HepG2 (cell line): ENCODE results near the gene DOCK1. TPM values are rescaled to one million over a fixed set of nuclear protein-coding genes. Genes with fewer than 3 reads are reported as not detected.

Experiments used
- ATAC-seq: fragments of 200-7000 bp; cut with Tn5 transposase; 3 replicates; pipeline ENCODE4 v1.9.1; 2020; ENCODE audit warnings: mild to moderate bottlenecking, moderate library complexity
- BruUV-seq: library from RNA; stranded (reverse); fragments of 400-500 nt; replicated peaks from 2 replicates; lab custom pipeline; 2021; lab: Mats Ljungman, UMichigan
- CTCF ChIA-PET: fragments of 300-600 bp; formaldehyde crosslinking; extraction: SDS; loops from one replicate; lab custom pipeline; 2021; ENCODE audit warnings: low total read pairs, inconsistent platforms, low intra/inter-chr PET ratio; lab: Yijun Ruan, JAX
- POLR2A ChIA-PET: fragments of 350-600 bp; sonication (Branson Sonifier 250); formaldehyde crosslinking; loops from one replicate; lab custom pipeline; 2020; ENCODE audit warnings: antibody characterized with exemption, inconsistent platforms; lab: Yijun Ruan, JAX
- DNase-seq: peaks from one replicate; pipeline ENCODE4 v3.0.0-alpha.2; 2015; ENCODE audit warnings: low spot score
- FAIRE-seq: peaks from 3 replicates; lab custom pipeline; 2011; peaks lifted over from hg19 to GRCh38; lab: Jason Lieb, UNC
- H2AFZ ChIP-seq: one replicate; pipeline ENCODE4 v1.6.1; 2011; ENCODE audit warnings: low read length, inconsistent platforms
- H3K27ac ChIP-seq: fragments of 300-600 bp; 3 replicates; pipeline ENCODE4 v1.8.0; 2011; ENCODE audit warnings: mixed run types, mild to moderate bottlenecking, mixed read lengths, low read length, inconsistent platforms; ENCODE audit not compliant: insufficient read depth; ENCODE audit errors: extremely low read length
- H3K27me3 ChIP-seq, 2 experiments: fragments of 200-600 bp in 1 of 2; 2 replicates in 1 of 2; 3 replicates in 1 of 2; pipeline versions ENCODE4 v1.6.0 to v1.8.0; 2011; ENCODE audit warnings: low read length in 2 of 2, mild to moderate bottlenecking in 2 of 2, moderate library complexity in 2 of 2, inconsistent platforms in 1 of 2; ENCODE audit not compliant: insufficient read depth in 2 of 2, control insufficient read depth in 1 of 2
- H3K36me3 ChIP-seq, 2 experiments: fragments of 200-600 bp in 1 of 2; replicated peaks in 1 of 2; 2 replicates in 1 of 2; 3 replicates in 1 of 2; pipeline versions ENCODE4 v1.5.1 to v1.8.0; 2011; ENCODE audit warnings: low read length in 2 of 2, inconsistent platforms in 1 of 2; ENCODE audit not compliant: insufficient read depth in 2 of 2, control insufficient read depth in 1 of 2
- H3K4me1 ChIP-seq: 2 replicates; pipeline ENCODE4 v1.5.1; 2012; ENCODE audit warnings: low read length, inconsistent platforms; ENCODE audit not compliant: insufficient read depth
- H3K4me2 ChIP-seq: 2 replicates; pipeline ENCODE4 v1.6.0; 2011; ENCODE audit warnings: low read depth, low read length, inconsistent platforms
- H3K4me3 ChIP-seq, 3 experiments: fragments of 200-600 bp in 1 of 3; sonication (generic), shearing (Covaris generic) in 1 of 3; replicated peaks in 1 of 3; 2 replicates each; pipeline ENCODE4 v1.5.1; 2011 to 2016; ENCODE audit warnings: low read length in 3 of 3, inconsistent platforms in 2 of 3, low read depth in 2 of 3, mild to moderate bottlenecking in 2 of 3, control low read depth in 1 of 3, mixed read lengths in 1 of 3; ENCODE audit not compliant: insufficient read depth in 1 of 3
- H3K79me2 ChIP-seq: one replicate; pipeline ENCODE4 v1.6.1; 2011; ENCODE audit warnings: low read length, inconsistent platforms; ENCODE audit not compliant: insufficient read depth
- H3K9ac ChIP-seq: 2 replicates; pipeline ENCODE4 v1.6.0; 2011; ENCODE audit warnings: mild to moderate bottlenecking, low read depth, low read length, inconsistent platforms; ENCODE audit not compliant: insufficient read depth
- H3K9me3 ChIP-seq: 2 replicates; pipeline ENCODE4 v1.5.1; 2012; ENCODE audit warnings: mild to moderate bottlenecking, low read length
- H4K20me1 ChIP-seq: 2 replicates; pipeline ENCODE4 v1.6.0; 2011; ENCODE audit warnings: inconsistent platforms, mild to moderate bottlenecking, low read length, moderate library complexity; ENCODE audit not compliant: insufficient read depth
- MTF1 ChIP-seq: sonication (generic); formaldehyde crosslinking; IDR thresholded peaks from 2 replicates; pipeline ENCODE4 v1.5.0; 2020; ENCODE audit warnings: missing genetic modification reagents
- PCBP1 ChIP-seq: fragments of 200-400 bp; formaldehyde crosslinking; IDR thresholded peaks from 2 replicates; pipeline ENCODE4 v1.6.1; 2017; ENCODE audit warnings: mild to moderate bottlenecking, low read depth, low read length, borderline replicate concordance
- PITX1 ChIP-seq: sonication (generic); formaldehyde crosslinking; IDR thresholded peaks from 2 replicates; pipeline ENCODE4 v1.5.1; 2020; ENCODE audit warnings: mild to moderate bottlenecking, missing genetic modification reagents
- SOX6 ChIP-seq, 2 experiments: fragments of 450-650 bp in 1 of 2; sonication (generic) in 1 of 2; formaldehyde crosslinking in 1 of 2; IDR thresholded peaks; 2 replicates each; pipeline versions ENCODE4 v1.4.0 to v1.6.1; 2017 to 2020; ENCODE audit warnings: antibody characterized with exemption in 1 of 2, mild to moderate bottlenecking in 1 of 2, missing genetic modification reagents in 1 of 2
- TOPORS ChIP-seq: sonication (generic); formaldehyde crosslinking; IDR thresholded peaks from 2 replicates; pipeline ENCODE4 v1.8.0; 2023; ENCODE audit warnings: mild to moderate bottlenecking, missing genetic modification reagents
- ZIK1 ChIP-seq: sonication (generic); formaldehyde crosslinking; IDR thresholded peaks from 2 replicates; pipeline ENCODE4 v1.5.0; 2020; ENCODE audit warnings: mild to moderate bottlenecking, low read depth, missing genetic modification reagents, borderline replicate concordance
- ZMYM4 ChIP-seq: sonication (generic); formaldehyde crosslinking; IDR thresholded peaks from 2 replicates; pipeline ENCODE4 v1.8.1; 2023; ENCODE audit warnings: mild to moderate bottlenecking, missing genetic modification reagents
- ZNF446 ChIP-seq: sonication (generic); formaldehyde crosslinking; IDR thresholded peaks from 2 replicates; pipeline ENCODE4 v1.5.0; 2020; ENCODE audit warnings: mild to moderate bottlenecking, missing genetic modification reagents
- ZNF646 ChIP-seq: sonication (generic); formaldehyde crosslinking; IDR thresholded peaks from 2 replicates; pipeline ENCODE4 v1.9.0; 2021; ENCODE audit warnings: mild to moderate bottlenecking, missing genetic modification reagents
- ZNF720 ChIP-seq: sonication (generic); formaldehyde crosslinking; IDR thresholded peaks from 2 replicates; pipeline ENCODE4 v1.4.0; 2020; ENCODE audit warnings: missing genetic modification reagents
- WGBS: methylation state at CpG from one replicate; pipeline ENCODE4 v1.1.6; 2017; ENCODE audit warnings: low lambda C conversion rate; 5-methylcytosine and 5-hydroxymethylcytosine counted together
- in situ Hi-C: cut with HindIII; loops from 2 replicates; pipeline ENCODE4 v1.10.0; 2017; ENCODE audit warnings: low pct_unique_long_range_greater_than_20kb; ENCODE audit not compliant: extremely low pct_ligation_motif_present
- intact Hi-C: fragments of 100-400 bp; cut with micrococcal nuclease; formaldehyde crosslinking; loops from one replicate; pipeline ENCODE4 v1.10.0; 2022; ENCODE audit not compliant: unreplicated experiment
- polyA plus RNA-seq, 8 experiments: library from polyadenylated mRNA; depleted of rRNA in 3 of 8; stranded (reverse) in 7 of 8; unstranded in 1 of 8; fragments of >200 nt; fragmentation: Illumina TruSeq in 4 of 8; extraction: Trizol in 4 of 8; gene quantifications; 2 replicates each; pipeline versions ENCODE4 v1.2.1 to v1.2.3, GENCODE V29; 2011 to 2016; ENCODE audit warnings: low read depth in 4 of 8, missing spikeins in 1 of 8, mixed read lengths in 1 of 8; ENCODE audit not compliant: insufficient read depth in 1 of 8
- total RNA-seq, 5 experiments: library from RNA; depleted of rRNA; stranded (reverse); fragments of >200 nt; fragmentation: Illumina TruSeq; extraction: Trizol; gene quantifications; 2 replicates each; pipeline ENCODE4 v1.2.3, GENCODE V29; 2016; ENCODE audit warnings: low read depth in 1 of 5

DOCK1 gene
- total and polyA plus RNA-seq, 2 of the 13 experiments (the other 11 are each of a cell fraction or from before 2014, with no cell fraction given): 8.3 to 25.5 TPM

GRCh38 chr10:127009366-127009765, 104.1 kb downstream of the DOCK1 start:
- Histone ChIP-seq H3K27ac (no peak overlapping the region), H2AFZ (no peak overlapping the region), H3K4me2 (no peak overlapping the region), H3K27me3 (no peaks in the 10 kb centered on the region; a peak in 1 of 5 replicates), H3K4me1 (peaks cover 11% of the 10 kb centered on the region; the same call in 1 of the 2 replicates), H3K79me2 (no peaks in the 10 kb centered on the region), H3K4me3 (no peak overlapping the region), H3K9me3 (no peaks in the 10 kb centered on the region), H3K9ac (no peak overlapping the region), H4K20me1 (no peaks in the 10 kb centered on the region), H3K36me3 (peaks cover 8 to 23% of the 10 kb centered on the region in 2 experiments; a peak in 4 of 5 replicates)
- intact Hi-C loops (no loop called here), in situ Hi-C loops (no loop called here)
- ChIA-PET POLR2A (no interaction called here), CTCF (no interaction called here)
- DNase-seq: no peak
- 95% methylated on average over 8 of the region's 8 CpGs for WGBS
- no TSS peak for BruUV-seq
- TF ChIP-seq ZNF720 (no peak), TOPORS (CRISPR knock-in tag) (no peak), ZNF646 (CRISPR knock-in tag) (no peak), MTF1 (no peak), SOX6 (IDR thresholded peaks at IDR 0.05) (no peak), SOX6 (CRISPR knock-in tag; IDR thresholded peaks at IDR 0.05) (no peak), PITX1 (CRISPR knock-in tag) (no peak), ZIK1 (CRISPR knock-in tag) (no peak), PCBP1 (no peak), ZMYM4 (CRISPR knock-in tag) (no peak), ZNF446 (CRISPR knock-in tag) (no peak)
- FAIRE-seq: no peak
- ATAC-seq: no peak
